GM21576 (cell line): Measurements from ENCODE around the gene SYT12.
"Not testable (repeated sequence)": the region's sequence is repeated elsewhere in the genome, so short reads cannot be mapped to it uniquely, and the experiment has no call there.

Source experiments
- ATAC-seq: cut with Tn5 transposase; IDR thresholded peaks from one replicate; pipeline ENCODE4 v1.9.1; 2021; ENCODE audit warnings: mild to moderate bottlenecking, moderate library complexity; ENCODE audit not compliant: unreplicated experiment

The SYT12 gene

GRCh38 chr11:66992041-66992440 lies 30.9 kb upstream of the SYT12 start:
- ATAC-seq: no peak

- ATAC-seq: no peak
Observed at GRCh38 chr11:66996609-66997273, 26.2 kb upstream of the SYT12 start.

- ATAC-seq: no peak
Observed at GRCh38 chr11:66999555-66999954, 23.4 kb upstream of the SYT12 start.

GRCh38 chr11:67001332-67001731 lies 21.6 kb upstream of the SYT12 start:
- ATAC-seq: no peak

GRCh38 chr11:67002297-67002913 lies 20.5 kb upstream of the SYT12 start:
- no peak for ATAC-seq

GRCh38 chr11:67002921-67003411 lies 20.0 kb upstream of the SYT12 start:
- ATAC-seq: no peak

- ATAC-seq: not testable (repeated sequence)
Observed at GRCh38 chr11:67005200-67005599, 17.7 kb upstream of the SYT12 start.

GRCh38 chr11:67006029-67006884 lies 16.7 kb upstream of the SYT12 start:
- no peak for ATAC-seq

- no peak for ATAC-seq
Observed at GRCh38 chr11:67007126-67007525, 15.8 kb upstream of the SYT12 start.

- ATAC-seq: no peak
Observed at GRCh38 chr11:67010296-67010905, 12.5 kb upstream of the SYT12 start.

- no peak for ATAC-seq
Observed at GRCh38 chr11:67013511-67014045, 9.4 kb upstream of the SYT12 start.

GRCh38 chr11:67014343-67014742 lies 8.6 kb upstream of the SYT12 start:
- ATAC-seq: no peak

GRCh38 chr11:67015048-67015447 lies 7.9 kb upstream of the SYT12 start:
- ATAC-seq: no peak

- ATAC-seq: no peak
Observed at GRCh38 chr11:67016550-67016949, 6.4 kb upstream of the SYT12 start.

- no peak for ATAC-seq
Observed at GRCh38 chr11:67020949-67021348, 2.0 kb upstream of the SYT12 start.

- ATAC-seq: no peak
Observed at GRCh38 chr11:67022341-67022933, 497 bp upstream of the SYT12 start.

- no peak for ATAC-seq
Observed at GRCh38 chr11:67023957-67024353, 1.0 kb downstream of the SYT12 start.

GRCh38 chr11:67024410-67024809 lies 1.5 kb downstream of the SYT12 start:
- no peak for ATAC-seq

GRCh38 chr11:67024966-67025365 lies 2.0 kb downstream of the SYT12 start:
- ATAC-seq: no peak

- no peak for ATAC-seq
Observed at GRCh38 chr11:67025750-67026149, 2.8 kb downstream of the SYT12 start.

GRCh38 chr11:67026941-67027340 lies 4.0 kb downstream of the SYT12 start:
- no peak for ATAC-seq
